HL-60 (cell line): ENCODE measurements around the gene ELOA.

ENCODE experiments used
- DNase-seq, 2 experiments: peaks; one replicate each; pipeline ENCODE4 v3.0.0-alpha.2; 2010 to 2020; ENCODE audit warnings: low read depth in 1 of 2, low spot score in 1 of 2
- H3K27ac ChIP-seq: fragments of 250-450 bp; sonication (Bioruptor Pico); replicated peaks from 2 replicates; pipeline ENCODE4 v1.5.1; 2020; ENCODE audit warnings: mild to moderate bottlenecking, moderate library complexity
- H3K27me3 ChIP-seq: fragments of 250-450 bp; sonication (Bioruptor Pico); 2 replicates; pipeline ENCODE4 v1.5.1; 2021; ENCODE audit warnings: mild to moderate bottlenecking, moderate library complexity; ENCODE audit not compliant: insufficient read depth, poor library complexity, severe bottlenecking
- H3K4me3 ChIP-seq: replicated peaks from 2 replicates; pipeline ENCODE4 v1.5.1; 2011; ENCODE audit warnings: mild to moderate bottlenecking, control low read depth, low read length; ENCODE audit not compliant: insufficient read depth
- GABPA ChIP-seq: IDR thresholded peaks from 2 replicates; pipeline ENCODE4 v1.6.1; 2012; ENCODE audit warnings: low read depth
- POLR2AphosphoS5 ChIP-seq: IDR thresholded peaks from 2 replicates; pipeline ENCODE4 v1.6.1; 2012; ENCODE audit warnings: low read depth
- SPI1 ChIP-seq: IDR thresholded peaks from 2 replicates; pipeline ENCODE4 v1.6.1; 2012; ENCODE audit warnings: low read depth, mild to moderate bottlenecking, borderline replicate concordance
- TF ChIP-seq, protein P1 (sequence below): IDR thresholded peaks from 2 replicates; pipeline ENCODE4 v1.6.1; 2012; ENCODE audit warnings: low read depth; ENCODE audit not compliant: insufficient replicate concordance
- TF ChIP-seq, protein P2 (sequence below): IDR thresholded peaks from one replicate; pipeline ENCODE4 v1.5.1; 2011; ENCODE audit warnings: low read length, control low read depth, inconsistent platforms; ENCODE audit not compliant: insufficient read depth

ELOA gene

DNA sequence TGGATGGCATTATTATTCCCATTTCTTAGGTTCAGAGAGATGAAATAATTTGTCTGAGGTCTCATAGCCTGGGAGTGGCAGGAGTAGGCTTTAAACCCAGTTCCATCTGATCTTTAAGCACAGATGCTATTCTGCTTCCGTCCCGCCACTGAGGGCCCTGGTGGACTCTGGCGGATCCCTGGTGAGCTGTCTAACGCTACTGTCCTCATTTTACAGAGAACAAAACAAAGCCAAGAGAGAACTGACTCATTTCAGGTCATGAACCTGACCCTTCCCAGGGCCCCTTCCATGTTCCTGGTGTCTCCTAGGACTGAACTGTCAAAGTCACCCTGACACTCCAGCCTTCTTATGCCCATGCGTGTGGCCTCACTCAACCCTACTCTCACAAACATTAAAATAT lies 60.4 kb downstream of the ELOA start:
- Histone ChIP-seq H3K27ac (peak overlapping the region; percentile 77), H3K4me3 (no peak overlapping the region), H3K27me3 (no peaks in the 10 kb centered on the region)
- TF ChIP-seq, protein P1, sequence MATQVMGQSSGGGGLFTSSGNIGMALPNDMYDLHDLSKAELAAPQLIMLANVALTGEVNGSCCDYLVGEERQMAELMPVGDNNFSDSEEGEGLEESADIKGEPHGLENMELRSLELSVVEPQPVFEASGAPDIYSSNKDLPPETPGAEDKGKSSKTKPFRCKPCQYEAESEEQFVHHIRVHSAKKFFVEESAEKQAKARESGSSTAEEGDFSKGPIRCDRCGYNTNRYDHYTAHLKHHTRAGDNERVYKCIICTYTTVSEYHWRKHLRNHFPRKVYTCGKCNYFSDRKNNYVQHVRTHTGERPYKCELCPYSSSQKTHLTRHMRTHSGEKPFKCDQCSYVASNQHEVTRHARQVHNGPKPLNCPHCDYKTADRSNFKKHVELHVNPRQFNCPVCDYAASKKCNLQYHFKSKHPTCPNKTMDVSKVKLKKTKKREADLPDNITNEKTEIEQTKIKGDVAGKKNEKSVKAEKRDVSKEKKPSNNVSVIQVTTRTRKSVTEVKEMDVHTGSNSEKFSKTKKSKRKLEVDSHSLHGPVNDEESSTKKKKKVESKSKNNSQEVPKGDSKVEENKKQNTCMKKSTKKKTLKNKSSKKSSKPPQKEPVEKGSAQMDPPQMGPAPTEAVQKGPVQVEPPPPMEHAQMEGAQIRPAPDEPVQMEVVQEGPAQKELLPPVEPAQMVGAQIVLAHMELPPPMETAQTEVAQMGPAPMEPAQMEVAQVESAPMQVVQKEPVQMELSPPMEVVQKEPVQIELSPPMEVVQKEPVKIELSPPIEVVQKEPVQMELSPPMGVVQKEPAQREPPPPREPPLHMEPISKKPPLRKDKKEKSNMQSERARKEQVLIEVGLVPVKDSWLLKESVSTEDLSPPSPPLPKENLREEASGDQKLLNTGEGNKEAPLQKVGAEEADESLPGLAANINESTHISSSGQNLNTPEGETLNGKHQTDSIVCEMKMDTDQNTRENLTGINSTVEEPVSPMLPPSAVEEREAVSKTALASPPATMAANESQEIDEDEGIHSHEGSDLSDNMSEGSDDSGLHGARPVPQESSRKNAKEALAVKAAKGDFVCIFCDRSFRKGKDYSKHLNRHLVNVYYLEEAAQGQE: no peak
- TF ChIP-seq GABPA (no peak), POLR2AphosphoS5 (no peak), SPI1 (no peak)
- TF ChIP-seq, protein P2, sequence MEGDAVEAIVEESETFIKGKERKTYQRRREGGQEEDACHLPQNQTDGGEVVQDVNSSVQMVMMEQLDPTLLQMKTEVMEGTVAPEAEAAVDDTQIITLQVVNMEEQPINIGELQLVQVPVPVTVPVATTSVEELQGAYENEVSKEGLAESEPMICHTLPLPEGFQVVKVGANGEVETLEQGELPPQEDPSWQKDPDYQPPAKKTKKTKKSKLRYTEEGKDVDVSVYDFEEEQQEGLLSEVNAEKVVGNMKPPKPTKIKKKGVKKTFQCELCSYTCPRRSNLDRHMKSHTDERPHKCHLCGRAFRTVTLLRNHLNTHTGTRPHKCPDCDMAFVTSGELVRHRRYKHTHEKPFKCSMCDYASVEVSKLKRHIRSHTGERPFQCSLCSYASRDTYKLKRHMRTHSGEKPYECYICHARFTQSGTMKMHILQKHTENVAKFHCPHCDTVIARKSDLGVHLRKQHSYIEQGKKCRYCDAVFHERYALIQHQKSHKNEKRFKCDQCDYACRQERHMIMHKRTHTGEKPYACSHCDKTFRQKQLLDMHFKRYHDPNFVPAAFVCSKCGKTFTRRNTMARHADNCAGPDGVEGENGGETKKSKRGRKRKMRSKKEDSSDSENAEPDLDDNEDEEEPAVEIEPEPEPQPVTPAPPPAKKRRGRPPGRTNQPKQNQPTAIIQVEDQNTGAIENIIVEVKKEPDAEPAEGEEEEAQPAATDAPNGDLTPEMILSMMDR: no peak
- no peak for DNase-seq

DNA sequence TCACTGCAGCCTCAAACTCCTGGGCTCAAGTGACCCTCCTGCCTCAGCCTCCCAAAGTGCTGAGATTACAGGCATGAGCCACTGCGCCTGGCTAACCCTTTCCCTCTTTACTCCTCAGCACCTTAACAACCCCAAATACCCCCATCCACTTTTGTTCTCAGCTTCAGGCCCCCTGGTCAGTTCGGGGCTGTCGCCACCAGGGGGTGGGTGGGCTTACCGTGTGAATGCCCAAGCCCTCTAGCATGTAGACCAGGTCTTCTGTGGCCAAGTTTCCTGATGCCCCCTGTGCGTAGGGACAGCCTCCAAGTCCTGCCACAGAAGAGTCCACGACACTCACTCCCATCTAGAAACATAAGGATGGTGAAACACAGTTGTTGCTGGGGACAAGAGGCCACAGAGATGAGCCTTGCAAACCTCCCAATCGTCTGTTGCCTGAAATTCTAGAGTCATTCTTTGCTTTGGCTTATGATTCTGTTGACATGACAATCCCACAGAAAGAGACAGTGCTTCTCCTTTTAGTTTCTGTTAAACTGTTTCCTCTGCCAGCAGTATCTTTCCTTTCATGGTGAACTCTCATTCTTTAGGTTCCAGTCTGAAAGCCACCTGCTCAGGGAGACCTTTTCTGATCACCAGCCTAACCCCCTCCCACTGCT lies 61.0 kb downstream of the ELOA start:
- H3K4me3 ChIP-seq: no peak overlapping the region
- peak in 1 of 2 experiments; percentile 51 for DNase-seq
- TF ChIP-seq, protein P1: no peak
- no peak for TF ChIP-seq POLR2AphosphoS5
- H3K27ac ChIP-seq: peak overlapping the region; percentile 77
- no peaks in the 10 kb centered on the region for H3K27me3 ChIP-seq

DNA sequence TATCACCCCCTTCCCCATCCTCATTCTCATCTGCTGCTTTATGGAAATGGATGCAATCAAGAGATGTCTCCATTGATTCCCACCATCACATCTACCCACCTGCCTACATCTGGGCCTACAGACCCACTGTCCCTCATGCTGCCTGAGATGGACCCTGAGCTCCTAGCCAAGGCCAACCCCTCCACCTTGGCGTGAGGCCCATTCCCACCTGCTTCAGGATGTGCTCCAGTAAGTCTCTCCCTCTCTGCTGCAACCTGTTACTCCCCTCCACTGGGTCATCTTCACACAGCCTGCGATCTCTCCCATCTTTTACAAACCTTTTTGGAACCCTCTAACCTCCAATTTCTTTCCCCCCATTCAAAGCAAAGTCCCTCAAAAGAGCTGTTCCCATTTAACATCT lies 61.8 kb downstream of the ELOA start:
- H3K4me3 ChIP-seq: no peak overlapping the region
- DNase-seq: no peak
- H3K27ac ChIP-seq: peak overlapping the region; percentile 77
- no peaks in the 10 kb centered on the region for H3K27me3 ChIP-seq
- TF ChIP-seq, protein P1: no peak
- TF ChIP-seq SPI1 (no peak), GABPA (no peak), POLR2AphosphoS5 (no peak)
- TF ChIP-seq, protein P2: no peak
